NCI-H345 treated with DMSO at 0.1 percent for 48 hours (cell line): Measurements from ENCODE around the gene STARD5.
A peak's percentile ranks its signal among the peaks of the same experiment; 100 is the strongest.
"Not testable (repeated sequence)": the region's sequence is repeated elsewhere in the genome, so short reads cannot be mapped to it uniquely, and the experiment has no call there.

Source experiments
- DNase-seq: peaks from one replicate; lab custom pipeline; 2025; ENCODE audit not compliant: unreplicated experiment; lab: John Stamatoyannopoulos, UW

The STARD5 gene, protein sequence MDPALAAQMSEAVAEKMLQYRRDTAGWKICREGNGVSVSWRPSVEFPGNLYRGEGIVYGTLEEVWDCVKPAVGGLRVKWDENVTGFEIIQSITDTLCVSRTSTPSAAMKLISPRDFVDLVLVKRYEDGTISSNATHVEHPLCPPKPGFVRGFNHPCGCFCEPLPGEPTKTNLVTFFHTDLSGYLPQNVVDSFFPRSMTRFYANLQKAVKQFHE

DNA sequence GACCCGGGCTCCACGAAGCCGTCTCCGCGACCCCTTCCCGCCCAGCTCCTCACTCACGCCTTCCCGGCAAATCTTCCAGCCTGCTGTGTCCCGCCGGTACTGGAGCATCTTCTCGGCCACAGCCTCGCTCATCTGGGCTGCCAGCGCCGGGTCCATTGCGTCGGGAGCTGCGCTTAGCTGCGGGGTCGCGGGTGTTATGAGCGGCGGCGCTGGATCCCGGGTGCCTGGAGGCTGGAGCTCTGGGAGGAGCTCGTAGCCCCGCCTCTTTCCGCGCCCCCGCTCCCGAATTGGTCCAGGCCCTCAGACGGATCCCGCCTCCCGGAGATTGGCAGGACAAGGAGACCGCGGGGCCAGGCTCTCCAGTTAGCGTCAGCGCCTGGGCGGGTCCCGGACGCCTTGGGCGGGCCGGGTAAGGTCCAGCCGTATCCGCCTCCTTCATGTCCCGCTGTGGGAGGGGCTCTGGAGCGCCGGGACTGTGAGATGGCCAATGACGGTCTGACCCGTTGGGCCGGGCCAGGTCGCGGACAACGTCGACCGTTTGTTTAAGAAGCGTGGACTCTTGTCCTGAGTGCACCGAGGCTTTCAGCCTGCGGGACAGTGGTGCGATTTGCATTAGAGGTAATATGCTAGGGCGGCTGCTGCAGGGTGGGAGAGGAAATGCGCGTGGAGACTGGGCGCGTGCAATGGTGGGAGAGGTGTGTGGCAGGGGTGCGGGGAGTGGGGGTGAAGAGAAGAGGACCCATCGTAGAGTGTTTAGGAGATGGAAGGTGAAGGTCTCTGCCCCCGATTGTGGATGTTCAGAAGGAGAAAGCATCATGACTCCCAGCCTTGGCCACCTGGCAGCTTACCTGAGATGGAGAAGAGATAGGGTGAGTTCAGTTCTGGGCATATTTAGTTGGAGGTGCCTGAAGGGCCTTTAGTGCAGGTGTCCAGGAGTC lies at the start of gene STARD5:
STARD5 (minus strand) TSS at position 198 of the 938 bp plus-strand sequence; CDS start at position 156, 42 bp downstream.
- DNase-seq = peak; percentile 88

DNA sequence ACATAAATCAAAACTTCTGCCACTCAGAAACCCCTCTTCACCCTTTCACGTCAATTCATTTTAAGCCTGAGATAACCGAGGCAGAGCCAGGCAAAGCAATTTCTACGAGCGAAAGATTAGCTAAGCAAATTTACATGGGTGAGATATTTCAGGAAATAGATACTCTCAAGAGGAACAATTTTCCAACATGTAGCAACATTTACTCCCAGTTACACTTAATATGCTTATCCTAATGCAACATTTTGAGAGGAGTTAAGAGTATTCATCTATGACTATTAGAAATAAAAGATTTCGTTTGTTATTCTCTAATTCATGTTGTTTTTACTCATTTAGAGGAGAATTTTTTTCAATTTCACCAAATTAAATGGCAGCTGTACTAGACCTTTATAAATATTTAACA lies 49.2 kb upstream of the STARD5 start:
- DNase-seq = no peak

DNA sequence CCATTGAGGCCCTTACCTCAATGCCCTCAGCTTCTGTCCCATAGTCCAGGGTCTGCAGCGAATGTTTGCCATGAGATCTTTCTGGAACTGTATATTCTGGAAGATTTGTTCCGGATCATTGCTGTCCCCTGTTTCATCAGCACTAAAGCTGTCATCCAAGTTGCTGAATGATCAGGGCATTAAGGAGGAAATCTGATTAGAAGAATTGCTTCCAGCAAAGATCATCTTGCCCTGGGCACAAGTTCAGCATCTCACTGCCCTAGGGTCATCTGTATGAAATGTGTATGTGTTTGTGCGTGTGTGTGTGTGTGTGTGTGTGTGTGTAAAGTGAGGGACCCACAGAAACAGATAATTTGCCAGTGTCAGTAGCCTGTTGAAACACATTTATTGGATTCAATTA lies 48.6 kb upstream of the STARD5 start:
- no peak for DNase-seq

DNA sequence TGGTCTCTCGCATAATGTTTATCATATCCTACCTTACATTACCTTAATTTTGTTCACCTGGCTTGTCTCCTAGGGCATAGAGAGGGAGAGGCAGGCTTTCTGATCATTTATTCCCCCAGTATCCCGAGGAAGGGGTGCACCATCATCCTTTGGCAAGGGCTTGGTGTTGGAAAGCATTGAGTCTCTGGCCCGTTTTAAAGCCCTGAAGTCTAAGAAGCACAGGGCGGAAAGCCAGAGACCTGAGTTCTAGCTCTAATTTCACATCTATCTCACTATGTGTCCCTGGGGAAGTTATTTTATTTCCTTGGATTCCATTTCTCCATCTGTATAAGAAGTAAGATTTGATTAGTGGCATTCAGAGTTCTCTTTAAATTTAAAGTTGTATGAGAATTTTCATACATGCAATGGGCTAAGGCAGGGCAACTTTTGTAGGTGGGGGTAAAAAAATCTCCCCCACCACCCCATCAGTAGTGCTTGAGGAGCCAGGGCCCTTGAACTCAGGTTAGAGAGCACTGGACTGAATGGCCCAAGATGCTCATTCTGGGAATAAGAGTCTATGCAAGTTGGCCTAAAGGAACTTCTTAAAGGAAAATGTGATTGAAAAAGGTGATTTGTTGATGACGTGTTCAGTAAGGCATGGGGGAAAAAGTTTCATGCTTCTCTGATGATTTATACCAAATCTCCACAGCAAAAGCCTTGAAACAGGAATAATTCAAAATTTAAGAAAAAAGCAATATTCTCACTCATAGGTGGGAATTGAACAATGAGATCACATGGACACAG lies 40.0 kb upstream of the STARD5 start:
- DNase-seq = no peak

DNA sequence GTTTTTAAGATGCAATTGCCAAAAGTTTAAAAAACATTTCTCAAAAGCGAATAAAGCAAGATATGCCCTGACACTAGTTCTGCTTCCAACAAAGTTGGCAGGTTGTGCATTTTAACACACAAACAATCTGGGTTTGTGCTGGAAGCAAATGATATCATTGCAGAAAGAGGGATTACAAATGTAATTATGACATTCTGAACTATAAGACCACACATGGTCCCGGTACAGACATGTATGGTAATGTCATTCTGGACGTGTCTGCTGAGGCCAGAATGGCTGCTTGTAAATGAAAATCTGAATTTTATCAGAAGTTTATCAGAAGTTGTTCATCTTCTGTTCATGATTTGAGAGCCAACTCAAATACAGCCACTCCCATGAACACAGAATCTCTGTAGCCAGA lies 39.3 kb upstream of the STARD5 start:
- DNase-seq = no peak

DNA sequence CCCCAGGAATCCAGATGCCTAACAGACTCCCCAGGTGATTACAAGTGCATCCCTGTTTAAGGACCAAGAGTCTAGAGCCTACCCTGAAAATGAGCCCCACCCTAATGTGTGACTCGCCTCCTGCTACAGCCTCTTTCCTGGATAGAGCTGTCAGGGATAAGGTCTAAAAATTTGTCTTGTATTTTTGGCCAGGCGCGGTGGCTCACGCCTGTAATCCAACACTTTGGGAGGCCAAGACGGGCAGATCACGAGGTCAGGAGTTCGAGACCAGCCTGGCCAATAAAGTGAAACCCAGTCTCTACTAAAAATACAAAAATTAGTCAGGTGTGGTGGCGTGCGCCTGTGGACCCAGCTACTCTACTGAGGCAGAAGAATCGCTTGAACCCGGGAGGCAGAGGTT lies 38.8 kb upstream of the STARD5 start:
- DNase-seq = no peak

DNA sequence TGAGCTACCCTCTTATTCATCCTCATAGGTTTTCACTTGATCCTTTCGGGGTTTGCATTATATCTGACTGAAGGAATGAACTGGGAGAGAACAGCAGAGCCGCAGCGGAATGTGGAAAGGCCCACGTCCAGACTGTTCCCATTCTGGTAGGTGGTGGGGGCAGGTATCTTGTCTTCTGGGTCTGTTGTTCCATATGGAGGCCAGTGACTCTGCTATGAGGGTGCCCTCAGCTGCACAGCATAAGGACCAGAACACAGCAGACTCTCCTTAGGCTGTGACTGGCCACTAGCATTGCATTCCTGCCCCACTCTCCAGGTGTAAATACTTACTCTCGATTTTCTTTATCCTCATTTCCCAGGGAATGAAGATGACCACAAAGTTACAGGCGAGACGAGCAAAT lies 38.0 kb upstream of the STARD5 start:
- DNase-seq = no peak

DNA sequence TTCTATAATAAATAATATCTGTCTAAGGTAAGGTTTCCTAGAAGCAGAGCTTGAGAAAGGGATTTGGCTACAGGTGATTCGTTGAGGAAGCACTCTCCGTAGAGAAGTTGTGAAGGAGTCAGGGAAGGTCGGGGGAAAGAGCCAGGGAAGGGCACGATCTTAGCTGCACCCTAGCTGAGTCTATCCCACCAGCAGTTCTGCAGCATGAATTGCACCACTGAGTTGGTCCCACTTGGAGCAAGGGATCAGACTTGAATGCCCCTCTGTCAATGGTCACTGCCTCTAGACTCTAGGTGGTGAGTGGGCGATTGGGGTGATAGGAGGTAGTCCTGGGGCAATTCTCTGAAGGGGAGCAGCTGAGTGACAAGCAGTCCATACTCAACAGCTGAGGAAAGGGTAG lies 36.5 kb upstream of the STARD5 start:
- no peak for DNase-seq

DNA sequence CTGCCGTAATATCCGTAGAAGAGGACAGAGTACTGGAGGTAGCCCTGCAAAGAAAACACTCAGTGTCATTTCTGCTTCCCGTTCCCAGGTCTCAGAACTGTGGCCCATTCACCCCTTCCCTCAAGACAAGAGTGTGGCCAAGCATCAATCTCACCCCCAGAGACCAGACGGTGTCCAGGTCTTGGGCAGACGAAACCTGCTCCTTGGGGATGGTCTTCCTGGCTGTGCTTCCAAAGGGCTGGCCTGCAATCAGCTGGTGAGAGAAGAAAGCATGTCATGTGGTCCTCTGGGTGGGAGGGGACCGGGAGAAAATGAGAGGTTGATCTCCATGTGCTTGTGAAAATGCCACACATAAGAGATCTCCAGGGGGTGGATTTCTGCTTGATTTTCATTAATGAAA lies 34.3 kb upstream of the STARD5 start:
- DNase-seq = no peak

DNA sequence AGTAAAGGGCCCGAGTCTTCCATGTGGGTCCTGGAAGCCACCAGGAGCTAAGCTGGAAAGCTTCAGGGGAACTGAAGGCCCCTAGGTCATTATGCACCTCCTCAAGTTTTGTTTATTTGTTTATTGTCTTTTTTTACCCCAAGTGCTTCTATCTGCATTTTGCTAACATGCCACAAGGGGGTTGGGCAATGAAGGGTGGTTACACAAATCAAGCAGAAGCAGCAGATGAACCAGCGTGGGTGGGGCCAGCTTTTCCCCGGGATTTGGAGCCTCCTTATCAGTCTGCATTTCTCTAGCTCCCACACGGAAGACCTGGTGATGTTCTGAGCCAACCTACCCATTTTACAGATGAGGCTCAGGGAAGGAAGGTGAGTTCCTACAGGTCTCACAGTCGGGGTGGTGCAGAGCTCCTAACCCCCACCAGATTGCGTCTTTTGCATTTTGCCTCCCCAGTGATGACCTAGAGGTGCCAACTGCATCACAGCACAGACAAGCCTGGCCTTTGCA lies 33.3 kb upstream of the STARD5 start:
- no peak for DNase-seq

DNA sequence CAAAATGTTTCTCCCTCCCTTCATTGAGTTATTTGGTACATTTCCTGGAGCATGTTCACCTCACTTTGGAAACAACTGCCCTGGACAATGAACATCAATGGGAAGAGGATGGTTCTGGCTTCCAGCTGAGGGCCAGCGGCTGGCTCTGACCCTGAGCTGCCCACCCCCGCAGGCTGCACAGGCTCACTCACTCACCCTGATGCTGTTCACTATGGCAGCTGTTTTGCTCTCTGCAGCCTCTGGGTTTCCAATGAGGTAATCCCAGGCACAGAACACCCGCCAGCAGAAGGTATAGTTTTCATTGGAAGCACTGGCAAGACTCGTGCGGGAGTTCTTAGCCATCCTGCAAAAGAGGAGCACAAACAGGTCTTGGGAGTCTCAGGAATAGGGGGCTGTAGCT lies 32.3 kb upstream of the STARD5 start:
- no peak for DNase-seq

DNA sequence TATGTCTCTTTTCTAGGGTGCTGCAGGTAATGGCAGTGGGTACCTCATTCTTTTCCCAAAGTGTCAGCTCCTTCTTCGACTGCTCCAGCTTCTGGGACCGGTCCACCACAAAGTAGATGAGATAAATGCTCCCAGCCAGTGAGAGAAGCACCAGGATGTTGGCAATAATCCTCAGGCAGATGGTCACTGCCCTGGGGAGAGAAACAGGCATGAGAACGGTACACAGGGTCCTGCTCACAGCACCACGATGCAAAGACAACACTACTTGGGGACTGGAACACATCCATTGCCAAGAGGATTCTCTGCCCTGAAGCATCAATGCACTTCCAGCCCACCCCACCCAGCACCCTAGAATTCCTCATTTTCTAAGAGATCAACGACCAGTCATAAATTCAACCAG lies 27.7 kb upstream of the STARD5 start:
- no peak for DNase-seq

DNA sequence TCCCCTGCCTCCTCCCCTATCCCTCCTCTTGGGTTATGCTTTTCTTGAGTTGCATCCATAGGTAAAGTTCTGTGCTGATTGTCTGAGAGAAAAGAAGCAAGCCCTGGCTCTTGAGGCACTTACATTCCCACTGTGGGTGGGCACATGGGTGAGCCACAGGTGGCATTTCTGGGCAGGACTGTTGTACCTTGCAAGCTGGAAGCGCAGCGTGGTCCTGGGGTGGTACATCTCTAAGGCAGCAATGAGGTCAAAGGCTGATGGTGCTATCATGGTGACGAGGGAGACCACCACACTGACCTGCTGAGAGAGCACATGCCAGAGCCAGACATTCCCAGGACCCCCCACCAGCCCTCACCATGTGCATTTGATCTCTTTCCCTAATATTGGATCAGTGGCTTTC lies 25.3 kb upstream of the STARD5 start:
- DNase-seq = no peak

DNA sequence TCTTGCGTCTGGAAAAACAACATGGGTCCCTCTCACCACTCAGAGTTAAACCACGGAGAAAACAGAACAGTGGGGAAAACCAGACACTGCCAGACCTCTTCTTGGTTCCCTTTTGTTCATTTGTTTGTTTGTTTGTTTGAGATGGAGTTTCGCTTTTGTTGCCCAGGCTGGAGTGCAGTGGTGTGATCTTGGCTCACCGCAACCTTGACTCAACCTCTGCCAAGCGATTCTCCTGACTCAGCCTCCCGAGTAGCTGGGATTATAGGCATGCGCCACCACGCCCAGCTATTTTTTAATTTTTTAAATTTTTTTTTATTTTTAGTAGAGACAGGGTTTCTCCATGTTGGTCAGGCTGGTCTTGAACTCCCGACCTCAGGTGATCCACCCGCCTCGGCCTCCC lies 24.8 kb upstream of the STARD5 start:
- DNase-seq = not testable (repeated sequence)

DNA sequence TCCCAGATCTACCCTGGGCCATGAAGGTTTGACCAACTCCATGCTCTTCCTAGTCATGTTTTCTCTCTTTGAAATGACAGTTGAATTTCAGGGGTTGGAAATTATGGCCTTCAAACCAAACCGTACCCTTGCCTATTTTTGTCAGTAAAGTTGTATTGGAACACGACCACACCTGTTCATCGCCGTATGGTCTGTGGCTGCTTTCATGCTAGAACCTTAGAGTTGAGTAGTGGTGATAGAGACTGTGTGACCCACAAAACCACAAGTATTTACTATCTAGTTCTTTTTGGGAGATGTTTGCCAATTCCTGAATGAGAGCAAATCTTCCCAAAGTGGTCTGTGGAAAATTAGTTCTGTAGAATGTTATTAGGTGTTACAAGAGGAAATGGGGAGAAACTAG lies 24.0 kb upstream of the STARD5 start:
- no peak for DNase-seq

DNA sequence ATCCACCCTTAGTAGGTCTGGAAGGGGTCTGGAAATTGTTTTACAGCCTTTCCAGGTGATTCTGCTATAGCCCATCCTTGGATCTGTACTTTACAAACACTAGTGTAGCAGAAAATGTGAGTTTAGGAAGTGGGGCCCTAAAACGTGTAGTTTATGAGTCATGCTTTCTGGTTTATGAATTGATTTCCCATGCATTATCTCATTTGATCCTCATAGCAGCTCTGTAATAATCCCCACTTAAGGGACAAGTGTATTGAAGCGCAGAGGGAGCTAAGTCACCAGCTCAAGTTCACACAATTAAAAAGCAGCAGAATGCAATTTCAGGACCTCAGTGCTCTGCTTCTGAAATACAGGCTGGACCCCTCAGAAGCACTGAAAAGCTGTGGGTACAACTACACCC lies 22.7 kb upstream of the STARD5 start:
- DNase-seq = no peak

DNA sequence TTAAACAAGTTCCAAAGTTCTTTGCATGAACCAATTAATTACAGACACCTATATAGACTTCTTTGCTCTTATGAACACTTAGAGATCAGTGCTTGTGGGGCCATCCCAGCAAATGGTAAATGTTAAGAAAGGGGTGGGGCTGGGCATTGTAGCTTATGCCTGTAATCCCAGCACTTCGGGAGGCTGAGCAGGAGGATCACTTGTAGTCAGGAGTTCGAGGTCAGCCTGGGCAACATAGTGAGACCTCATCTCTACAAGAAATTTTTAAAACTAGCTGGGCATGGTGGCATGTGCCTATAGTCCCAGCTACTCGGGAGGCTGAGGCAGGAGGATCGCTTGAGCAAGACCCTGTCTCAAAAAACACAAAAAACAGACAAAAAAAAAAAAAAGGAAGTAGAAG lies 19.4 kb upstream of the STARD5 start:
- no peak for DNase-seq

DNA sequence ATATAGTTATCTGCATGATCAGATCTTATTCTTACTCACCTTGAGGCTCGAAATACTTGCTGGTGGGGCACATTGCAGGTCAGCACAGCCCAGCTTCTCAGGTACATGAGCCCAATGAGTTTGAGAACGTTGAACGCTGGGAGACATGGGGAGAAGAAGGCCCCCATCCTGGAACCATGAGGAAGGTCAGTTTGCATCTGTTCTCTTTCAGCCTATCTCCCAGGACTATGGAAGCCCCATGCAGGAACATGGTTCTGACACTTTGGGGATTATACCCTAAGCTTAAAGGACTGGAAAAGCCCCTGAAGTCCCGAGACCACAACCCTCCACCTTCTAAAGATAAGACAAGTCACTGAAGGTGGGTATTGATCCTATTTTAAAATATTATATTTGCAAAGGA lies 17.4 kb upstream of the STARD5 start:
- no peak for DNase-seq

DNA sequence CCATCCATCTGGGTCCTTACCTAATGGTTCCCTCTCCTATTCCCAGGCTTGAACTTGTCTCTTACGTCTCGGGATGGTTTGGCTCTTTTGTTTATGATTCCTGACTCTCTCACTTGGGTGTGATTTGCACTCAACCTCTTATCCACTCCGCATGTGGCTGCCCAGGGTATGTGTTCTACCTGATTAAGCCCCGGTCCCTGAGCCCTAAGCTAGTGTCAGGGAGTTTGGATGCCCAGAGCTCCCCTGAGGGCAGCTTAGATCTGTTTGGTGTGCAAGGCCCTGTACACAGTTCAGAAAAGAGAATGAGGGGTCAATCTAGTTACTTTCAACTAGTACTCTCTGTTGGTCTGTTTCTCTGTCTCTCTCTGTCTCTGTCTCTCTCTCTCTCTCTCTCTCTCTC lies 15.9 kb upstream of the STARD5 start:
- no peak for DNase-seq

DNA sequence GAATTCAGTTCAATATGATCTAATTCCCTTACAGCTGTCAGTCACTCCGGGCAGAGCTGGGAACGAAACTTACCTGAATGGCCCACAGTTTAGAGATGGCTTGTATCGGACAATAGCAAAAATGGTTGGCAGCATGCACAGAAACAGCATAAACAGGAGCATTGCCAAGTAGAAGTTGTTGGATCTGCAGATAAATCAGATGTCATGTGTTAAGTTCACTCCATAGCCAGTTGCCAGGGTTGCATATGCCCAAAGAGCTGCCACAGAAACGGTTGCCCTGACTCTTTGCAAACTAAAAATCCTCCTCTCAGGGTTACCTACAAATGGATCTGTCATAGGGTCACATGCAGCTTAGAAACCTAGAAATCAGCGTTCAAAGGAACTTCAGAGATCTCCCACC lies 15.4 kb upstream of the STARD5 start:
- DNase-seq = no peak

DNA sequence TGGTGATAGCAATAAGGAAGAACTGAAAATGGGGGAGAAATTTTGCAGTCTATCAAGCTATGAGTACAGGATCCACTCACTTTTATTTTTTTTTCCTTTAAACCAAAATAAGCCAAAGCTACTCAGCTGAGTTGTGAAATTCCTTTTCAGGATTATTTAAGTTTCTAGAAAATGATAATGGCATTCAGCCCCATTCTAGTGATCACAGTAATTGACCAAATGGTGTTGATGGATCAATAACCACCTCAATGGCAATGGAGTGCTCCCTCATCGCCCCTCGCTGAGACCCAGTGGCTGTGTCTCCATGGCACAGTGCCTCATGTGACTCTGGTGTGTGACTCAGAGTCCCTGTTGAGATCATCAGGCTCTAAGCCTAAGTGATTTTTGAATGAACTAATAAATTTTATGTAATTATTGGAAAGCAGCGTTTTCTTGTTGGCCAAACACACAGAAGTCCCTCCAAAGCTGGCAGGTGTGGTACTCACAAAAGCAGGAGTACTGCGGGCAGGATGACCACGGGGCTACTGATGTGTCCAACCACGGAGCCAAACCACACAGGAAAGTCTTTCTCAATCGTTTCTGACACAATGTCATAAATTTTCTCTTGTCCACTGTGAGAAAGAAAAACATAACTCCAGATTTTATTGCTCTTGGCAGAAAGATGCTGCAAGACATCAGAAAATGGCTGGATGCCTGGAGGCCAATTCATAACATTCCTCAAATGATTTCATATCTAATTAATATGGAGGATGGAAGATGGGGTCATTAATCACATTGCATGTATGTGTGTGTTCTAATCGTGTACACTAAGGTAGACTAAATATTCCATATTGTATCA lies 14.4 kb upstream of the STARD5 start:
- no peak for DNase-seq
